ENCODE data around the gene KRT39.

DNA sequence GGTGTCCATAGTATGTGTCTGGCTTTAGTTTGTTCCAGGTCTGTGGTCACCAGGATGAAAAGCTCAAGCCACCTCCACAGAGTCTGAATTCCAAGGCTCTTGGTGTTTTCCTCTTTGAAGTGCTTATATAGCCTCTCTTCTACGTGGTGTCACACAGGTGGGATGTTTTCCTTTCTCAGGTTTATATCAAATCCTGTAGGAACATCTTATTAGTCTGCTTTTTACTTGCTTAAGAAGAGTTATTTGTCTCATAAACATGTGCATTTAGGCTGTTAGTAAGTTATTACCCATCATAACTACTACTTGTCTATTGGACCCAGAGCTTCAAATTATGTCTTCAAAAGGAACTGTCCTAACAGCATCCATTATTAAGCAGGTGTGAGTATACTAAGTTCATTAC, at the start of gene KRT39:
- TF ChIP-seq ZSCAN29 (IDR thresholded peaks at IDR 0.05) (no peak), CEBPB (IDR thresholded peaks at IDR 0.05; ENCODE audit: borderline replicate concordance in 1 of 2, low read depth in 2 of 2, low read length in 2 of 2) (no peak), SREBF1 (IDR thresholded peaks at IDR 0.05; ENCODE audit: low read length) (no peak), ZNF24 (IDR thresholded peaks at IDR 0.05) (no peak), TAF1 (IDR thresholded peaks at IDR 0.05; ENCODE audit: borderline replicate concordance, low read depth, low read length) (no peak), POLR2AphosphoS5 (IDR thresholded peaks at IDR 0.05; ENCODE audit: low read length) (no peak), POLR2A (IDR thresholded peaks at IDR 0.05; ENCODE audit: low read depth, low read length) (no peak), EED (IDR thresholded peaks at IDR 0.05; ENCODE audit: low read depth) (no peak)
- TF ChIP-seq, protein P1, sequence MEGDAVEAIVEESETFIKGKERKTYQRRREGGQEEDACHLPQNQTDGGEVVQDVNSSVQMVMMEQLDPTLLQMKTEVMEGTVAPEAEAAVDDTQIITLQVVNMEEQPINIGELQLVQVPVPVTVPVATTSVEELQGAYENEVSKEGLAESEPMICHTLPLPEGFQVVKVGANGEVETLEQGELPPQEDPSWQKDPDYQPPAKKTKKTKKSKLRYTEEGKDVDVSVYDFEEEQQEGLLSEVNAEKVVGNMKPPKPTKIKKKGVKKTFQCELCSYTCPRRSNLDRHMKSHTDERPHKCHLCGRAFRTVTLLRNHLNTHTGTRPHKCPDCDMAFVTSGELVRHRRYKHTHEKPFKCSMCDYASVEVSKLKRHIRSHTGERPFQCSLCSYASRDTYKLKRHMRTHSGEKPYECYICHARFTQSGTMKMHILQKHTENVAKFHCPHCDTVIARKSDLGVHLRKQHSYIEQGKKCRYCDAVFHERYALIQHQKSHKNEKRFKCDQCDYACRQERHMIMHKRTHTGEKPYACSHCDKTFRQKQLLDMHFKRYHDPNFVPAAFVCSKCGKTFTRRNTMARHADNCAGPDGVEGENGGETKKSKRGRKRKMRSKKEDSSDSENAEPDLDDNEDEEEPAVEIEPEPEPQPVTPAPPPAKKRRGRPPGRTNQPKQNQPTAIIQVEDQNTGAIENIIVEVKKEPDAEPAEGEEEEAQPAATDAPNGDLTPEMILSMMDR (IDR thresholded peaks at IDR 0.05 in 2 of 3, conservative IDR thresholded peaks at IDR 0.05 in 1 of 3; ENCODE audit: control insufficient read depth in 2 of 3, extremely low read depth in 1 of 3, insufficient read depth in 1 of 3, low read depth in 3 of 3, low read length in 3 of 3): no peak
- TF ChIP-seq, protein P2, sequence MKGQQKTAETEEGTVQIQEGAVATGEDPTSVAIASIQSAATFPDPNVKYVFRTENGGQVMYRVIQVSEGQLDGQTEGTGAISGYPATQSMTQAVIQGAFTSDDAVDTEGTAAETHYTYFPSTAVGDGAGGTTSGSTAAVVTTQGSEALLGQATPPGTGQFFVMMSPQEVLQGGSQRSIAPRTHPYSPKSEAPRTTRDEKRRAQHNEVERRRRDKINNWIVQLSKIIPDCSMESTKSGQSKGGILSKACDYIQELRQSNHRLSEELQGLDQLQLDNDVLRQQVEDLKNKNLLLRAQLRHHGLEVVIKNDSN (IDR thresholded peaks at IDR 0.05; ENCODE audit: borderline replicate concordance, extremely low read length, insufficient read depth, low read depth, low read length): no peak

All from GM12878 (cell line).